Subcutaneous adipose tissue (tissue), 4 donors: ENCODE data around the gene RFC5. TPM values are rescaled to one million over a fixed set of nuclear protein-coding genes. Genes with fewer than 3 reads are reported as not detected.

ENCODE experiments used
- CTCF ChIP-seq: fragments of 450-650 bp; IDR thresholded peaks from one replicate; pipeline ENCODE4 v1.5.1; 2016; ENCODE audit warnings: low read depth, mild to moderate bottlenecking, control low read depth, antibody characterized with exemption, moderate library complexity
- small RNA-seq: library from RNA; depleted of rRNA; stranded (forward); fragments of <200 nt; gene quantifications from one replicate; pipeline ENCODE3, GENCODE V24; 2016
- total RNA-seq, 4 donors: library from RNA; depleted of rRNA; stranded (reverse); fragments of >200 nt; gene quantifications; one replicate each; pipeline ENCODE4 v1.1.0, GENCODE V29; 2016

RFC5 gene
- total RNA-seq, 4 donors from 2014 or later = 7.0 to 20.7 (median 8.2) TPM

- TF ChIP-seq CTCF = no peak
Measured at GRCh38 chr12:118070650-118071049, 54.1 kb downstream of the RFC5 start.

- TF ChIP-seq CTCF = no peak
Measured at GRCh38 chr12:118073768-118074167, 57.3 kb downstream of the RFC5 start.

Small RNA genes within 50 kb of the gene (small RNA-seq; reads per million reads assigned to genes)
- gene AC131159.1 = not detected

Other genes with a start within 250 kb of the RFC5 start
- under 1 TPM in 3 of 4 donors, not detected in 1; under 0.01 TPM for gene KSR2, start 47.7 kb upstream of the RFC5 start, total RNA-seq
- gene WSB2, start 44.5 kb downstream of the RFC5 start, total RNA-seq = 10 to 100 TPM; 52.7 to 88.9 (median 58.8) TPM
- 10 to 100 TPM; 21.8 to 58.0 (median 29.5) TPM for gene VSIG10, start 87.3 kb downstream of the RFC5 start, total RNA-seq
- 100 to 1,000 TPM; 207 to 336 (median 255) TPM for gene PEBP1, start 119.4 kb downstream of the RFC5 start, total RNA-seq